Mesenchymal stem cell (in vitro differentiated cells and primary cell): ENCODE data around the gene PUDP.

ENCODE experiments used
- DNase-seq: peaks from one replicate; pipeline ENCODE4 v3.0.0-alpha.2; 2013
- H2AFZ ChIP-seq: one replicate; pipeline ENCODE4 v1.6.1; 2013; ENCODE audit warnings: low read depth, mild to moderate bottlenecking, control low read depth, inconsistent platforms, low read length, moderate library complexity
- H2AK5ac ChIP-seq: 2 replicates; pipeline ENCODE4 v1.6.1; 2013; ENCODE audit warnings: low read length, moderate library complexity, mild to moderate bottlenecking, inconsistent platforms; ENCODE audit not compliant: severe bottlenecking
- H2BK120ac ChIP-seq: one replicate; pipeline ENCODE4 v1.6.1; 2013; ENCODE audit warnings: low read depth, mild to moderate bottlenecking, inconsistent platforms, low read length, moderate library complexity
- H2BK12ac ChIP-seq, 2 experiments: one replicate each; pipeline ENCODE4 v1.6.1; 2013; ENCODE audit warnings: inconsistent platforms in 2 of 2, low read length in 2 of 2, mild to moderate bottlenecking in 2 of 2, moderate library complexity in 2 of 2, control low read depth in 1 of 2
- H2BK15ac ChIP-seq: one replicate; pipeline ENCODE4 v1.6.1; 2013; ENCODE audit warnings: mild to moderate bottlenecking, low read depth, inconsistent platforms; ENCODE audit not compliant: poor library complexity, severe bottlenecking
- H2BK5ac ChIP-seq: 2 replicates; pipeline ENCODE4 v1.6.1; 2013; ENCODE audit warnings: low read depth, mild to moderate bottlenecking, low read length, control low read depth, inconsistent platforms; ENCODE audit not compliant: poor library complexity, severe bottlenecking
- H3K14ac ChIP-seq, 2 experiments: one replicate each; pipeline ENCODE4 v1.6.1; 2013; ENCODE audit warnings: inconsistent platforms in 2 of 2, low read length in 2 of 2, control low read depth in 1 of 2, mild to moderate bottlenecking in 1 of 2, moderate library complexity in 1 of 2
- H3K18ac ChIP-seq, 2 experiments: one replicate each; pipeline ENCODE4 v1.6.1; 2013; ENCODE audit warnings: inconsistent platforms in 2 of 2, low read length in 2 of 2, control low read depth in 1 of 2, low read depth in 1 of 2, mild to moderate bottlenecking in 1 of 2
- H3K23ac ChIP-seq, 2 experiments: one replicate each; pipeline ENCODE4 v1.6.1; 2013; ENCODE audit warnings: inconsistent platforms in 2 of 2, low read length in 2 of 2, mild to moderate bottlenecking in 2 of 2, moderate library complexity in 2 of 2, control low read depth in 1 of 2
- H3K27ac ChIP-seq: 2 replicates; pipeline ENCODE4 v1.5.1; 2013; ENCODE audit warnings: mild to moderate bottlenecking, moderate library complexity, low read length, control low read depth, inconsistent platforms; ENCODE audit not compliant: poor library complexity, severe bottlenecking
- H3K27me3 ChIP-seq, 2 experiments: 2 replicates each; pipeline versions ENCODE4 v1.6.1 to v1.7.0; 2013; ENCODE audit warnings: low read length in 2 of 2, mild to moderate bottlenecking in 2 of 2, moderate library complexity in 2 of 2, control low read depth in 1 of 2, inconsistent platforms in 1 of 2; ENCODE audit not compliant: control insufficient read depth in 1 of 2, insufficient read depth in 1 of 2
- H3K36me3 ChIP-seq, 2 experiments: 2 replicates each; pipeline versions ENCODE4 v1.6.1 to v1.7.0; 2013; ENCODE audit warnings: low read length in 2 of 2, control low read depth in 1 of 2, inconsistent platforms in 1 of 2, low read depth in 1 of 2, mild to moderate bottlenecking in 1 of 2; ENCODE audit not compliant: insufficient read depth in 2 of 2, control insufficient read depth in 1 of 2
- H3K4ac ChIP-seq, 2 experiments: one replicate each; pipeline ENCODE4 v1.6.1; 2013; ENCODE audit warnings: inconsistent platforms in 2 of 2, low read length in 2 of 2, mild to moderate bottlenecking in 2 of 2, moderate library complexity in 2 of 2, control low read depth in 1 of 2, low read depth in 1 of 2
- H3K4me1 ChIP-seq: 2 replicates; pipeline ENCODE4 v1.6.1; 2013; ENCODE audit warnings: low read depth, low read length, control low read depth; ENCODE audit not compliant: control insufficient read depth, insufficient read depth
- H3K4me2 ChIP-seq: 2 replicates; pipeline ENCODE4 v1.6.1; 2013; ENCODE audit warnings: low read length, mild to moderate bottlenecking, inconsistent platforms; ENCODE audit not compliant: poor library complexity, severe bottlenecking
- H3K4me3 ChIP-seq, 2 experiments: 2 replicates each; pipeline versions ENCODE4 v1.5.1 to v1.7.0; 2013; ENCODE audit warnings: low read length in 2 of 2, mild to moderate bottlenecking in 2 of 2, control low read depth in 1 of 2, low read depth in 1 of 2; ENCODE audit not compliant: insufficient read depth in 1 of 2
- H3K79me1 ChIP-seq: replicated peaks from 2 replicates; pipeline ENCODE4 v1.6.1; 2013; ENCODE audit warnings: mild to moderate bottlenecking, control low read depth, low read length, inconsistent platforms; ENCODE audit not compliant: poor library complexity, severe bottlenecking
- H3K9ac ChIP-seq: 2 replicates; pipeline ENCODE4 v1.7.0; 2013; ENCODE audit warnings: mild to moderate bottlenecking, low read length, moderate library complexity
- H3K9me3 ChIP-seq: 2 replicates; pipeline ENCODE4 v1.7.0; 2013; ENCODE audit warnings: mild to moderate bottlenecking, low read length; ENCODE audit not compliant: control insufficient read depth
- H4K8ac ChIP-seq: one replicate; pipeline ENCODE4 v1.6.1; 2013; ENCODE audit warnings: inconsistent platforms, mild to moderate bottlenecking, low read length, moderate library complexity
- H4K91ac ChIP-seq: one replicate; pipeline ENCODE4 v1.6.1; 2013; ENCODE audit warnings: mild to moderate bottlenecking, low read length, inconsistent platforms
- WGBS: methylation state at CpG from one replicate; pipeline ENCODE4 v1.1.7; 2013; ENCODE audit warnings: mixed read lengths; 5-methylcytosine and 5-hydroxymethylcytosine counted together

Gene PUDP

GRCh38 chrX:7127056-7127455, 20.9 kb downstream of the PUDP start:
- WGBS: no CpG with 5 or more reads among the region's 2 CpGs
- Histone ChIP-seq H3K79me1 (peaks cover 15% of the 10 kb centered on the region), H2BK120ac (no peak overlapping the region), H2BK12ac (no peak overlapping the region), H2AK5ac (no peak overlapping the region), H3K4me3 (no peak overlapping the region), H3K14ac (no peak overlapping the region), H3K23ac (no peak overlapping the region), H2AFZ (no peak overlapping the region), H3K27me3 (no peaks in the 10 kb centered on the region), H4K91ac (no peak overlapping the region), H3K4me1 (no peaks in the 10 kb centered on the region), H3K4me2 (no peak overlapping the region), H3K18ac (no peak overlapping the region), H3K9me3 (no peaks in the 10 kb centered on the region), H3K27ac (no peak overlapping the region), H3K4ac (no peak overlapping the region), H2BK5ac (no peak overlapping the region), H2BK15ac (no peak overlapping the region), H3K9ac (no peak overlapping the region), H4K8ac (no peak overlapping the region), H3K36me3 (peaks cover 0 to 4% of the 10 kb centered on the region in 2 experiments)
- DNase-seq: no peak

DNA sequence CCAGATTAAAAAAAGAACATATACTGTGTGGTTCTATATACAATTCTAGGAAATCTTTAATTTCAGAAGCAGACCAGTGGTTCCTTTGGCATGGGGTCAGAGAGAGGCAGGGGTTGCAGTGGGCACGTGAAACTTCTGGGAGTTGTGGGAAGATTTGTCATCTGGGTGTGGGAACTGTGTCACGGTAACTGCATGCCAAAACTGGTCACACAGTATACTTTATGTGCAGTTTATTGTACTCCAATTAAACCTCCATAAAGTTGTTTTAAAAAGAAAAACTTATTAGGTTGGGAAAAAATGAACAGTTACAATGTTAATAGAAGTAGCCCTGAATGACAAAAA, 27.1 kb downstream of the PUDP start:
- no peak overlapping the region for H2BK15ac ChIP-seq
- no peak overlapping the region for H2BK120ac ChIP-seq
- no peak overlapping the region for H3K23ac ChIP-seq
- H4K91ac ChIP-seq: no peak overlapping the region
- no peak overlapping the region for H4K8ac ChIP-seq
- H3K4me3 ChIP-seq: no peak overlapping the region
- no peak overlapping the region for H2BK5ac ChIP-seq
- no peaks in the 10 kb centered on the region for H3K27me3 ChIP-seq
- H3K9me3 ChIP-seq: no peaks in the 10 kb centered on the region
- H2BK12ac ChIP-seq: no peak overlapping the region
- no peaks in the 10 kb centered on the region for H3K36me3 ChIP-seq
- H3K27ac ChIP-seq: no peak overlapping the region
- DNase-seq: no peak
- H3K4ac ChIP-seq: no peak overlapping the region
- no peak overlapping the region for H2AK5ac ChIP-seq
- H3K14ac ChIP-seq: no peak overlapping the region
- no peak overlapping the region for H3K4me2 ChIP-seq
- no peak overlapping the region for H2AFZ ChIP-seq
- peaks cover 4% of the 10 kb centered on the region for H3K79me1 ChIP-seq
- H3K9ac ChIP-seq: no peak overlapping the region
- H3K18ac ChIP-seq: no peak overlapping the region
- no CpG with 5 or more reads among the region's 2 CpGs for WGBS
- peaks cover 1% of the 10 kb centered on the region for H3K4me1 ChIP-seq

GRCh38 chrX:7119950-7120877, 27.7 kb downstream of the PUDP start:
- DNase-seq: peak; percentile 69
- H3K79me1 ChIP-seq: peaks cover 2% of the 10 kb centered on the region
- H3K27ac ChIP-seq: no peak overlapping the region
- no peak overlapping the region for H2BK5ac ChIP-seq
- peak overlapping the region in 1 of 2 experiments; percentile 24 for H3K18ac ChIP-seq
- no peak overlapping the region for H2BK12ac ChIP-seq
- H4K91ac ChIP-seq: no peak overlapping the region
- no peak overlapping the region for H3K4me3 ChIP-seq
- no peak overlapping the region for H2AFZ ChIP-seq
- no peak overlapping the region for H3K9ac ChIP-seq
- H3K23ac ChIP-seq: no peak overlapping the region
- no peak overlapping the region for H4K8ac ChIP-seq
- no peak overlapping the region for H2AK5ac ChIP-seq
- no peak overlapping the region for H2BK120ac ChIP-seq
- H3K14ac ChIP-seq: no peak overlapping the region
- H3K9me3 ChIP-seq: no peaks in the 10 kb centered on the region
- H3K4me1 ChIP-seq: peaks cover 1% of the 10 kb centered on the region
- no peaks in the 10 kb centered on the region for H3K36me3 ChIP-seq
- H3K4ac ChIP-seq: peak overlapping the region in 1 of 2 experiments; percentile 51
- no peak overlapping the region for H3K4me2 ChIP-seq
- WGBS: 44% methylated on average over 2 of the region's 7 CpGs
- H2BK15ac ChIP-seq: no peak overlapping the region
- no peaks in the 10 kb centered on the region for H3K27me3 ChIP-seq

GRCh38 chrX:7117587-7117986, 30.4 kb downstream of the PUDP start:
- H3K14ac ChIP-seq: no peak overlapping the region
- peaks cover 1% of the 10 kb centered on the region for H3K4me1 ChIP-seq
- H3K4me2 ChIP-seq: no peak overlapping the region
- H3K9ac ChIP-seq: no peak overlapping the region
- H4K8ac ChIP-seq: no peak overlapping the region
- H3K27ac ChIP-seq: no peak overlapping the region
- no peak for DNase-seq
- H3K4me3 ChIP-seq: no peak overlapping the region
- no peak overlapping the region for H3K18ac ChIP-seq
- no peak overlapping the region for H4K91ac ChIP-seq
- H2BK15ac ChIP-seq: no peak overlapping the region
- H3K23ac ChIP-seq: no peak overlapping the region
- no peaks in the 10 kb centered on the region for H3K27me3 ChIP-seq
- WGBS: 88% methylated on average over 3 of the region's 3 CpGs
- H3K79me1 ChIP-seq: peaks cover 7% of the 10 kb centered on the region
- H2AK5ac ChIP-seq: no peak overlapping the region
- H2BK120ac ChIP-seq: no peak overlapping the region
- H3K36me3 ChIP-seq: no peaks in the 10 kb centered on the region
- no peak overlapping the region for H3K4ac ChIP-seq
- H3K9me3 ChIP-seq: no peaks in the 10 kb centered on the region
- peak overlapping the region in 1 of 2 experiments; percentile 42 for H2BK12ac ChIP-seq
- H2AFZ ChIP-seq: no peak overlapping the region
- no peak overlapping the region for H2BK5ac ChIP-seq
